ENCODE results near the gene PKIB. TPM values are rescaled to one million over a fixed set of nuclear protein-coding genes. Genes with fewer than 3 reads are reported as not detected.

The PKIB gene
- polyA plus RNA-seq, 1 donor (not counting 4 experiments of a cell fraction or from before 2014, with no cell fraction given): 8.7 TPM

GRCh38 chr6:122671251-122671650, 61.0 kb downstream of the PKIB start:
- Histone ChIP-seq H3K4me1 (ENCODE audit: control insufficient read depth, extremely low read depth, insufficient read depth, low read length) (peaks cover 6% of the 10 kb centered on the region), H3K27me3 (ENCODE audit: control insufficient read depth, extremely low read depth, insufficient read depth, low read length) (no peaks in the 10 kb centered on the region), H3K9ac (ENCODE audit: control insufficient read depth, extremely low read depth, insufficient read depth, low read length) (no peak overlapping the region), H3K36me3 (ENCODE audit: control insufficient read depth in 2 of 2, extremely low read depth in 1 of 2, insufficient read depth in 2 of 2, low read length in 2 of 2) (no peaks in the 10 kb centered on the region), H4K20me1 (ENCODE audit: control insufficient read depth, extremely low read depth, insufficient read depth, low read length) (no peaks in the 10 kb centered on the region), H2AFZ (ENCODE audit: control insufficient read depth, low read length) (no peak overlapping the region), H3K9me1 (ENCODE audit: control insufficient read depth, extremely low read depth, insufficient read depth, low read length) (no peaks in the 10 kb centered on the region), H3K4me2 (ENCODE audit: control insufficient read depth, extremely low read depth, insufficient read depth, low read depth, low read length) (no peak overlapping the region), H3K27ac (ENCODE audit: control insufficient read depth, insufficient read depth, low read length) (no peak overlapping the region), H3K9me3 (ENCODE audit: control insufficient read depth, low read depth, low read length) (no peaks in the 10 kb centered on the region), H3K4me3 (ENCODE audit: control insufficient read depth in 2 of 3, extremely low read depth in 1 of 3, insufficient read depth in 2 of 3, low read depth in 1 of 3, low read length in 3 of 3) (no peak overlapping the region), H3K79me2 (ENCODE audit: control insufficient read depth, insufficient read depth, low read length) (no peaks in the 10 kb centered on the region)
- TF ChIP-seq EZH2 (IDR thresholded peaks at IDR 0.05; ENCODE audit: low read length) (no peak), CTCF (optimal IDR thresholded peaks at IDR 0.05 in 1 of 3, IDR thresholded peaks at IDR 0.05 in 1 of 3, conservative IDR thresholded peaks at IDR 0.05 in 1 of 3; ENCODE audit: extremely low read depth in 1 of 3, insufficient read depth in 2 of 3, low read length in 3 of 3) (no peak)
- DNase-seq (ENCODE audit: low read depth, low spot score) (no peak), FAIRE-seq (no peak)
- dilution Hi-C loops (cut with MboI; ENCODE audit: extremely low pct_ligation_motif_present, low sequenced_read_pairs): no loop called here

- Histone ChIP-seq H3K27me3 (ENCODE audit: control insufficient read depth, extremely low read depth, insufficient read depth, low read length) (no peaks in the 10 kb centered on the region), H3K4me1 (ENCODE audit: control insufficient read depth, extremely low read depth, insufficient read depth, low read length) (peaks cover 6% of the 10 kb centered on the region), H4K20me1 (ENCODE audit: control insufficient read depth, extremely low read depth, insufficient read depth, low read length) (no peaks in the 10 kb centered on the region), H3K36me3 (ENCODE audit: control insufficient read depth in 2 of 2, extremely low read depth in 1 of 2, insufficient read depth in 2 of 2, low read length in 2 of 2) (no peaks in the 10 kb centered on the region), H3K79me2 (ENCODE audit: control insufficient read depth, insufficient read depth, low read length) (no peaks in the 10 kb centered on the region), H2AFZ (ENCODE audit: control insufficient read depth, low read length) (no peak overlapping the region), H3K9ac (ENCODE audit: control insufficient read depth, extremely low read depth, insufficient read depth, low read length) (no peak overlapping the region), H3K27ac (ENCODE audit: control insufficient read depth, insufficient read depth, low read length) (no peak overlapping the region), H3K4me2 (ENCODE audit: control insufficient read depth, extremely low read depth, insufficient read depth, low read depth, low read length) (no peak overlapping the region), H3K9me3 (ENCODE audit: control insufficient read depth, low read depth, low read length) (no peaks in the 10 kb centered on the region), H3K4me3 (ENCODE audit: control insufficient read depth in 2 of 3, extremely low read depth in 1 of 3, insufficient read depth in 2 of 3, low read depth in 1 of 3, low read length in 3 of 3) (no peak overlapping the region), H3K9me1 (ENCODE audit: control insufficient read depth, extremely low read depth, insufficient read depth, low read length) (no peaks in the 10 kb centered on the region)
- DNase-seq (ENCODE audit: low read depth, low spot score) (no peak), FAIRE-seq (peak; percentile 76)
- dilution Hi-C loops (cut with MboI; ENCODE audit: extremely low pct_ligation_motif_present, low sequenced_read_pairs): no loop called here
- TF ChIP-seq EZH2 (IDR thresholded peaks at IDR 0.05; ENCODE audit: low read length) (no peak), CTCF (optimal IDR thresholded peaks at IDR 0.05 in 1 of 3, IDR thresholded peaks at IDR 0.05 in 1 of 3, conservative IDR thresholded peaks at IDR 0.05 in 1 of 3; ENCODE audit: extremely low read depth in 1 of 3, insufficient read depth in 2 of 3, low read length in 3 of 3) (no peak)
Observed at GRCh38 chr6:122673343-122673961, 63.2 kb downstream of the PKIB start.
